Measurements from ENCODE around the gene AKAP13.
"Not testable (repeated sequence)": the region's sequence is repeated elsewhere in the genome, so short reads cannot be mapped to it uniquely, and the experiment has no call there.

The AKAP13 gene, protein sequence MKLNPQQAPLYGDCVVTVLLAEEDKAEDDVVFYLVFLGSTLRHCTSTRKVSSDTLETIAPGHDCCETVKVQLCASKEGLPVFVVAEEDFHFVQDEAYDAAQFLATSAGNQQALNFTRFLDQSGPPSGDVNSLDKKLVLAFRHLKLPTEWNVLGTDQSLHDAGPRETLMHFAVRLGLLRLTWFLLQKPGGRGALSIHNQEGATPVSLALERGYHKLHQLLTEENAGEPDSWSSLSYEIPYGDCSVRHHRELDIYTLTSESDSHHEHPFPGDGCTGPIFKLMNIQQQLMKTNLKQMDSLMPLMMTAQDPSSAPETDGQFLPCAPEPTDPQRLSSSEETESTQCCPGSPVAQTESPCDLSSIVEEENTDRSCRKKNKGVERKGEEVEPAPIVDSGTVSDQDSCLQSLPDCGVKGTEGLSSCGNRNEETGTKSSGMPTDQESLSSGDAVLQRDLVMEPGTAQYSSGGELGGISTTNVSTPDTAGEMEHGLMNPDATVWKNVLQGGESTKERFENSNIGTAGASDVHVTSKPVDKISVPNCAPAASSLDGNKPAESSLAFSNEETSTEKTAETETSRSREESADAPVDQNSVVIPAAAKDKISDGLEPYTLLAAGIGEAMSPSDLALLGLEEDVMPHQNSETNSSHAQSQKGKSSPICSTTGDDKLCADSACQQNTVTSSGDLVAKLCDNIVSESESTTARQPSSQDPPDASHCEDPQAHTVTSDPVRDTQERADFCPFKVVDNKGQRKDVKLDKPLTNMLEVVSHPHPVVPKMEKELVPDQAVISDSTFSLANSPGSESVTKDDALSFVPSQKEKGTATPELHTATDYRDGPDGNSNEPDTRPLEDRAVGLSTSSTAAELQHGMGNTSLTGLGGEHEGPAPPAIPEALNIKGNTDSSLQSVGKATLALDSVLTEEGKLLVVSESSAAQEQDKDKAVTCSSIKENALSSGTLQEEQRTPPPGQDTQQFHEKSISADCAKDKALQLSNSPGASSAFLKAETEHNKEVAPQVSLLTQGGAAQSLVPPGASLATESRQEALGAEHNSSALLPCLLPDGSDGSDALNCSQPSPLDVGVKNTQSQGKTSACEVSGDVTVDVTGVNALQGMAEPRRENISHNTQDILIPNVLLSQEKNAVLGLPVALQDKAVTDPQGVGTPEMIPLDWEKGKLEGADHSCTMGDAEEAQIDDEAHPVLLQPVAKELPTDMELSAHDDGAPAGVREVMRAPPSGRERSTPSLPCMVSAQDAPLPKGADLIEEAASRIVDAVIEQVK (N-terminal part only)

DNA sequence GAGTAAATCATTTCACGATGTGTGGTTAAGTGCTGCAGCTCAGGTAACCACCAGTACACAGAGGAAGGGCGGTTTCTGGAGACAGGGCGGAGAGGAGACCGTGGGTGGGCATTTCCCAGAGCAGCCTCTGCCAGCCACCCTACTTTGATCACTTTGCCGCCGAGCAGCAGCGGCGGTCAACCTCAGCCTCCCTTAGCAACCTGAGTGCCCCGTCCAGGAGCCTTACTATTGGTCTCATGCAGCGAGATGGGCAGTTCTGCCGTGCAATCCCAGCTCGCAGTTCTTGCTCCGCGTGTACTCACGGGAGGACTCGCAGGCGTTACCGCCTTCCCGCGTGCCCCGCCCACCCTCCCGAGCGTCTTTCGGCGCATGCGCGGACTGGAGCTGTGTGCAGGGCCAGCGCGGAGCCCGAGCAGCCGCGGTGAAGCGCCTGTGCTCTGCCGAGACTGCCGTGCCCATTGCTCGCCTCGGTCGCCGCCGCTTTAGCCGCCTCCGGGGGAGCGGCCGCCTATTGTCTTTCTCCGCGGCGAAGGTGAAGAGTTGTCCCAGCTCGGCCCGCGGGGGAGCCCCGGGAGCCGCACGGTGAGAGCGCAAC lies at the start of gene AKAP13:
AKAP13 (plus strand) TSS at position 387 of the 595 bp plus-strand sequence. CDS start 105,118 bp downstream, outside the sequence.
- peak; percentile 95 to 97 for DNase-seq (ENCODE audit: low read depth in 2 of 2)

DNA sequence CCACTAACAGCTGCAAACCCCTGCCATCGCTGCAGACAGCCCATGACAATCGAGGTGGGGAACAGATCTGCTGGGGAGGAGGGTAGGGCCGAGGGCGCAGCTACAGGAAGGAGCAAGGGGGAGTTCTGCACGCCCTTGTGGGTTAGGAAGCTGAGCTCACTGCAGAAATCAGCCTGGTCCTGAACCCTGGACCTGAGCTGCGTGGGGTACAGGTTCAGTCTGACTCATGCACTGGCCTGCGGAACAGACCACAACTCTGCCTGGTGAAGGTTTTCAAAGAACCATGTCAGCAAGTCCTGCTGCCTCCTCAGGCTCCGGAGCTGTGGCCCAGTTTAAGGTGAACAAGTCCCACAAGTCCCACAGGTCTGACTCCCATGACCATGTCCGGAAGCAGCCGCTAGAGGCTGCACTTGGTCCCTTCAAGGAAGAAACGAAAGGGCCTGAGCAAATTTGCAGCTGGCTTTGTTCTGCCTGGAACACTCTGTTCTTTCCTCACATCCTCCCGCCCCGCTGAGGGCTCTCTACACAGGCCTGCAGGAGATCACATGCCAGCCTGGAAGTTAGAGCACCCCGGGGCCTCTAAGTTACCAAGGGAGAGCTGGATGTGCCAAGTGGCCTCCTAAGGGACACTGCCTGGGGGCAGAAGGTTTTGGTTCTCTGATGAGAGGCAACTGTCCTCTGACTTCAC lies 49.4 kb upstream of the AKAP13 start:
- peak; percentile 80 to 84 for DNase-seq (ENCODE audit: low read depth in 2 of 2)

GRCh38 chr15:85331655-85332285 lies 48.6 kb upstream of the AKAP13 start:
- DNase-seq (ENCODE audit: low read depth in 2 of 2), result no peak

DNA sequence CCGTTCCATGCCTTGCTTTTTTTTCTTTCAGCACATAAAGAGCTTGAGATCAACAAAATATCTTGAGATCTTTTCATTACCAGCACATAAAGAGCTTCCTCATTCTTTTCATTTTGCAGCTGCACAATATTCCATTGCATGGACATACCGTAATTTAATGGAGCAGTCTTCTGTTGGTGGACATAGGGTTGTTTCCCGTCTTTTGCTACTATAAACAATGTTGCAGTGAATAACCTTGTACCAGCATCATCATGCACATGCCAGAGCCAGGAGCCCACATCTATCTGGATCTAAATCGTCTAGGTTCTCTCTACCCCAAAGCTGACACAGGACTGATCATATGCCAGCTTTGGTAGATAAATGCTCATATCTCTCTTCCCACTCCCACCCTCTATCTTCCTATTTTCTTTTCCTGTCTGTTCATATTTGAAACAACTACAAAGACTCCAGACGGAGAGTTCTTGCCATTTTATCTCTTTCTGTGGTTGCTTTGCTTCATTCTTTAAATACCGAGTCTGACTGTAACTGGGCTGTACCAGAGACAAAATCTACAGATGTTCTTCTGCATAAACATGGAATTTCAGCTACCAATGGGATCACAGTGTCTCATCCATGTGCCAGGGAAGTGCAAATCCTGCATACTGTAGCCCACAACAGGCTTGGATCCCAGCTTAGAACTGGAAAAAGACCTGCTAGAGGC lies 47.1 kb upstream of the AKAP13 start:
- no peak for DNase-seq (ENCODE audit: low read depth in 2 of 2)

DNA sequence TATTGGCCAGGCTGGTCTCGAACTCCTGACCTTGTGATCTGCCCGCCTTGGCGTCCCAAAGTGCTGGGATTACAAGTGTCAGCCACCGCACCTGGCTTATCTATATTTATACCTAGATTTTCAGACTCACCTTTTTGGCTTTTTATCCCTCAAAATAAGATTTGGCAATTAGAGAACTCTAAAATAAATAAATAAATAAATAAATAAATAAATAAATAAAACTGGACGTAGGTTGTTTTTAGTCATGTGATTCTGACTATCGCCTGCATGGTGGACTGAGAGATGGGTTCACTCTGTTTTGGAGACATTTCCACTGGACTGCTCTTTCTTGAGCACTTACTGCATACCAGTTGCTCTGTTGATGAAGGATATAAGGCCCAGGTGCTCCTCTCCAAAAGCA lies 46.2 kb upstream of the AKAP13 start:
- DNase-seq (ENCODE audit: low read depth in 2 of 2), result no peak

- no peak for DNase-seq (ENCODE audit: low read depth in 2 of 2)
Measured at GRCh38 chr15:85335193-85335942, 45.0 kb upstream of the AKAP13 start.

- DNase-seq (ENCODE audit: low read depth in 2 of 2), result no peak
Measured at GRCh38 chr15:85336880-85337279, 43.5 kb upstream of the AKAP13 start.

GRCh38 chr15:85337425-85338074 lies 42.9 kb upstream of the AKAP13 start:
- no peak for DNase-seq (ENCODE audit: low read depth in 2 of 2)

DNA sequence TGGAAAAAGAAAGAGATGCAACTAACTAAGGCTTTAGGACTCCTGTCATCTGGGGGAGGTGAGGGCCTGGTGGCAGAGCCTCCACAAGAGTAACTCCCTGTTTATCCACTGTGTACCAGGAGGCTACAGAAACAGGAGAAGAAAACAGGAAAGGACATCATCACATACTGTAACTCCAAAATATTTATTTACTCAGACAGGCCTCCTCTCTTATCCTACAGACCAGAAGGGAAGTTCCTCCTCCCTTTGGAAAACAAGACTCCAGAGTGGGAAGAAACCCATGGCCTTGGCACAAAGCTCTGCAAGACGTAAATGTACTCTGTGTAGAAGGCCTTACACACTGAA lies 40.1 kb upstream of the AKAP13 start:
- DNase-seq (ENCODE audit: low read depth in 2 of 2), result no peak

DNA sequence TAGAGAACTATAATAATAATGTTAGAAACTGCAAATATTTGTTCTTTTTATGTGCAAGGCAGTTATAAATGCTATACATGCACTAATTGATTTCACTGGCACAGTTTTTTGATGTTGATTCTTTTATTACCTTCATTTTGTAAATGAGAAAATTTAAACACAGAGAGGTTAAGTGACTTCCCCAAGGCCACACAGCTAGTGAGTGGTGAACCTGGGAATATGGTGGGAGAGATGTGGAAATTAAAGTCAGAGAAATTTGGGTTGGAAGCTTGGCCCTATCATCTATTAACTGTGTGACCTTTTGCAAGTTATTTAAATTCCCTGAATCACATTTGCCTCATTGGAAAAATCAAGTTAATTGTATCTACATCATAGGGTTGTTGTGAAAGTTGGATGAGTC lies 39.6 kb upstream of the AKAP13 start:
- no peak for DNase-seq (ENCODE audit: low read depth in 2 of 2)

GRCh38 chr15:85342163-85342562 lies 38.2 kb upstream of the AKAP13 start:
- not testable (repeated sequence) for DNase-seq (ENCODE audit: low read depth in 2 of 2)

- DNase-seq (ENCODE audit: low read depth in 2 of 2), result not testable (repeated sequence)
Measured at GRCh38 chr15:85343443-85343842, 37.0 kb upstream of the AKAP13 start.

- DNase-seq (ENCODE audit: low read depth in 2 of 2), result not testable (repeated sequence)
Measured at GRCh38 chr15:85344241-85344640, 36.2 kb upstream of the AKAP13 start.

GRCh38 chr15:85344653-85345114 lies 35.7 kb upstream of the AKAP13 start:
- not testable (repeated sequence) for DNase-seq (ENCODE audit: low read depth in 2 of 2)

GRCh38 chr15:85345196-85345918 lies 35.0 kb upstream of the AKAP13 start:
- not testable (repeated sequence) for DNase-seq (ENCODE audit: low read depth in 2 of 2)

DNA sequence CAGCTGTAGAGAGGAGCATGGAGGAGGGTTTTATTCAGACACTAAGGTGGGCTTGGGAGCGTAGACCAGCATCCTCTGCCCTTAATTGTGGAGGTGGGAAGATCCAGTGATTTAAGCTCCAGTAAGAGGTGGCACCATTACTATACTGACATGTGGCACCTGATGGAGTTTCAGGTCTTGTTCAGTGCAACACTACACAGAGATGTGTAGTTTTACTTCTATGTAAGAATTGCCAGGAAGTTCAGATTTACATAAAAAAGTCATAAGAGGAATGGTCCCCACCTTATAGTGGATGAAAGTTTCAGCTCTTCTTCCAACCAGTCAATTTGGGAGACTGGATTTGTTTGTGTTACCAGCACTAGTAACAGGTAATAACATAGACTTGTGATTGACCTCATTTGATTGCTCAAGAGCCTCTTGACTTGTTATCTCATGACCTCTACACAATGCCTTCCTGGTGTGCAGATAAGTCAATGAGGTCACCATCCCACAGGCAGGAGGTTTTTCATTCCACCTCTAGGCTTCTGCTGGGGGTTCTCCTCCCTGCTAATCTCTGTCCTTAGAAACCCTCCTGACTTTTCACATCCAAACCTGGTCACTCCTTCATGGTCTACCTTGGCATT lies 33.8 kb upstream of the AKAP13 start:
- DNase-seq (ENCODE audit: low read depth in 2 of 2), result not testable (repeated sequence)
